Mononuclear cell (primary cell): ENCODE measurements around the gene TUB. TPM values are rescaled to one million over a fixed set of nuclear protein-coding genes. Genes with fewer than 3 reads are reported as not detected.

Source experiments
- H3K27me3 ChIP-seq: 2 replicates; pipeline ENCODE4 v1.6.0; 2011; ENCODE audit warnings: low read length, control low read depth; ENCODE audit not compliant: insufficient read depth
- H3K4me1 ChIP-seq: 2 replicates; pipeline ENCODE4 v1.5.1; 2011; ENCODE audit warnings: mild to moderate bottlenecking, low read length, control low read depth; ENCODE audit not compliant: insufficient read depth
- H3K4me3 ChIP-seq: 2 replicates; pipeline ENCODE4 v1.5.1; 2011; ENCODE audit warnings: mild to moderate bottlenecking, low read length, moderate library complexity
- H3K9me3 ChIP-seq: 2 replicates; pipeline ENCODE4 v1.5.1; 2011; ENCODE audit warnings: low read depth, mild to moderate bottlenecking, control low read depth, low read length
- total RNA-seq: library from RNA; depleted of rRNA; stranded (reverse); fragments of >200 nt; gene quantifications from one replicate; pipeline ENCODE4 v1.2.3, GENCODE V29; 2012

TUB gene, protein sequence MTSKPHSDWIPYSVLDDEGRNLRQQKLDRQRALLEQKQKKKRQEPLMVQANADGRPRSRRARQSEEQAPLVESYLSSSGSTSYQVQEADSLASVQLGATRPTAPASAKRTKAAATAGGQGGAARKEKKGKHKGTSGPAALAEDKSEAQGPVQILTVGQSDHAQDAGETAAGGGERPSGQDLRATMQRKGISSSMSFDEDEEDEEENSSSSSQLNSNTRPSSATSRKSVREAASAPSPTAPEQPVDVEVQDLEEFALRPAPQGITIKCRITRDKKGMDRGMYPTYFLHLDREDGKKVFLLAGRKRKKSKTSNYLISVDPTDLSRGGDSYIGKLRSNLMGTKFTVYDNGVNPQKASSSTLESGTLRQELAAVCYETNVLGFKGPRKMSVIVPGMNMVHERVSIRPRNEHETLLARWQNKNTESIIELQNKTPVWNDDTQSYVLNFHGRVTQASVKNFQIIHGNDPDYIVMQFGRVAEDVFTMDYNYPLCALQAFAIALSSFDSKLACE
- under 0.01 TPM for total RNA-seq

DNA sequence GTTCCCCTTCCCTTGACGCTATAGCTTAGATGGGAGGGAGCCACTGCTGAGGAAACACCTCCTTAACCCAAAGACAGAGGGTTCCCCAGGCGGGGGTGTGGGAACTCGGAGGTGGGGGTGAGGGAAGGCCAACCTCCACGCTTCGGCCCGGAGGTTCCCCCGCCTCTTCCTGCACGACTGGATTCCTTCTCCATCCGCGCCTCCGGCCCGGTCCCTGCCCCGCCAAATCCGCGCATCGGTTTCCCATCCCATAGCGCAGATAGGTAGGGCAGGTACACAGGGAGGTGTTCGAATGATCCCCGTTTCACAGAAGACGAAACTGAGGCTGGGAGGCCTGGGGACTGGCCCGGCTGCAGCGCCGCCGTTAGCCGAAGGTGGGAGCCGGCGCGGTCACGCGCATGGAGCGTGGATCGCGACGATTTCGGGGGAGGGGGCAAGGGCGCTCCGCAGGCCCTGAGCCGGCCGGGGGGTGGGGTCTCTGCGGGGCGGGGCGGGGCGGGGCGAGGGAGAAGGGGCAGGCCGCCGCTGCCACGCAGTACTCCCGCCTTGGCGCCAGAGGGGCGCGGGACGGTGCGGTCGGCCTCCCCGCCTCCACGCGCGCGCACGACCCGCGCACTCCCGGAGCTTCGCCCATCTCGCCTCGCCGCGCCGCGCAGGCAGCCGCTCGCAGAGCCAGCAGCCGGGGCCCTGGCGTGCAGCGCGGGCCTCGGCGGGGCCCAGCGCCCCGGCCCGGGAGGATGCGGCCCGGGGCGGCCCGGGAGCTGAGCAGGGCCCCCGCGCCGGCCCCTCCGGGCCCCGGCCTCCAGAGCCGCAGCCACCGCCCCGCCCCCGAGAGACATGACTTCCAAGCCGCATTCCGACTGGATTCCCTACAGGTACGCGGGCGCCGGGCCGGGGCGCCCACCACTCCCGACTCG, at the start of gene TUB:
Gene TUB (plus strand): TSS at position 538 of the 917 bp plus-strand sequence. CDS start 300 bp downstream, at position 838.
- Histone ChIP-seq H3K4me3 (no peak within 1 kb of the TSS), H3K27me3 (peaks cover 28% of the 10 kb centered on the region), H3K9me3 (no peaks in the 10 kb centered on the region), H3K4me1 (no peaks in the 10 kb centered on the region)

DNA sequence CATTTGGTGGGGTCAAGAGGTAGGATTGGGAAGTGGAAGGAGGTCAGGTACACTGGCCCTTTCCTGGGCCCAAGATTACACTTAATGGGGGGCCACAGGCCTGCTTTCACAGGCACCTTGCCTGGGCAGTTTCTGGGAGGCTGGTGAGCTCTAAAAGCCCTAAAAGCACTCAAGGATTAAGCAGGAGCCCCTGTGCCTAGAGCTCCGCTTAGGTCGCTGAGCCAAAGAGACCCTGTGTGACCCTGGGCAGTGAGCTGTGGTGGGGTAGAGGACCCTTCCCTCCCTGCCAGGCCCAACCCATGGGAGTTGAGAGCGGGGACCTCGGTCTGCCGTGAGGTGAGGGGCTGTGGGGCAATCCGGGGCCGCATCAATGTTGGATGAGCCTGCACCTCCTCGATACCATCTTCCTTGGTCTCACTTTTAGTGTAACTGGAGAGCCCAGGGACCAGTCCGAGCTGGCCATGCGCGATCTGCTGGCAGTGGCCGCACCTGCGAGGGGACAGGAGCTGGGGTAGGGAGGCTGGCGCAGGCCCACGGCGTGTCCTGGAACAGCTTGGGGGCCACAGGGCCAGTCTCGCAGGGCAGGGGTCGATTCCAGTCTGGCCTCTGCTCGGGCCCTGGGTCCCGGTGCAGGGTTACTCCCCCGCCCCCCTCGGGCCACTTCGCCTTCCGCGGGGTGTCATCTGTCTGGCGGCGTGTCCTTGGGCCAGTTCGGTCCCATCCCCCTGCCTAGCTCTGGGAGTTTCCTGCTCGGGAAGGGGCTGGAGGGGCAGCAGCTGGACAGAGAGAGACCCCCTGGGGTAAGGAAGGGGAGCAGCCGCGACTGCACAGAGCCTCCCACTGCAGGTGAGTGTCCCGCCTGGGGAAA, 49.5 kb upstream of the TUB start:
- peaks cover 2% of the 10 kb centered on the region for H3K27me3 ChIP-seq
- H3K9me3 ChIP-seq = no peaks in the 10 kb centered on the region
- no peak overlapping the region for H3K4me3 ChIP-seq
- H3K4me1 ChIP-seq = peaks cover 6% of the 10 kb centered on the region

DNA sequence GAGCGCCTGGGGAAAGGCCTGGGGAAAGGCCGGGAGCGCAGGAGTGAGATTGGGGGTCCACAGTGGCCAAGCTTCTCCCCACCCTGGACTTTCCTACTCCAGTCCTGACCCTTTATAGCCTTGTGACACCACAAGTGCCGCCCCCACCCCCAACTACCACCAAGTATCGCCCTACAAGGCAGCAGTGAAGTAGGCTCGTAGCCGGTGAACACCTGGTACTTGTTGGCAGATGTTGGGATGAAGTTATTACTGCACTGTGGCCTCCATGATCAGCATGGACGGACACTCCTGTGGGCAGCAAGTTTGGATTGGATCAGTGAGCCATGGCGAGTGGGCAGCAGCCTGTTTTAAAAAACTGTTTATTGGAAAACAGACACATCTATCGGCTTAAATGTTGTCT, 48.9 kb upstream of the TUB start:
- Histone ChIP-seq H3K9me3 (no peaks in the 10 kb centered on the region), H3K4me1 (peaks cover 6% of the 10 kb centered on the region), H3K4me3 (no peak overlapping the region), H3K27me3 (peaks cover 2% of the 10 kb centered on the region)

DNA sequence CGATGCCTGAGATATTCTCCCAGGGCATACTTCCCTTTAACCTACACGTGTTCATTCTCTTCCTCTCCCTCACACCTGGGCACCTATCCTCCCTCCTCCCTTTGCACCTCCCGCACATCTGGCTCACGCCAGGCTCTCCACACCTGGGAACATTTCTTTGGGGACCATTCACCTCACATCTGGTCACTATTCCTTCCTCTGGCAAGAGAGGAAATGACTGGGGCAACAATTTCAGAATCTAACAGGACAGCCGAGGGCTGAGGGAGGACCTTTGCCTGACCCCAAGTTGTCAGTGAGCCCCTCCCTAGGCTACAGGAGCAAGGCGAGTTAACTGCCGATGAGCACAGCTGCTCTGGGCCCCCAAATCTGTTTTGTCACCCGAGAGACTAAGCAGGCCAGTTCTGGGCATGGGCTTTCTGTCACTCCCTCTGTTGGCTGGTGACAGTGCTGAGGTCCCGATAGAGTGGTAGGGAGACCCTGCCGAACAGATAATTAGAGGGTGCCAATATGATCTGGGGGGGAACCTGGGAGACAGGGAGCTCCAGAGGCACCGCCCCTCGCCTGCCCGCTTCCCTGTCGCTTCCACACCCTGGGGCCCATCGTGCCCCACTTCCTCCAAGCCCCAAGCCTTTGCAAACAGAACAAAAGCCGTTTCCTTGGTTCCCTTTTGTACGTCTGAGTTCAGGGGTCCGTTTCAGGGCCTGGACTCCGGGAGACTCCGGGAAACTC, 48.3 kb upstream of the TUB start:
- peaks cover 6% of the 10 kb centered on the region for H3K4me1 ChIP-seq
- H3K4me3 ChIP-seq = no peak overlapping the region
- H3K9me3 ChIP-seq = no peaks in the 10 kb centered on the region
- H3K27me3 ChIP-seq = peaks cover 2% of the 10 kb centered on the region

DNA sequence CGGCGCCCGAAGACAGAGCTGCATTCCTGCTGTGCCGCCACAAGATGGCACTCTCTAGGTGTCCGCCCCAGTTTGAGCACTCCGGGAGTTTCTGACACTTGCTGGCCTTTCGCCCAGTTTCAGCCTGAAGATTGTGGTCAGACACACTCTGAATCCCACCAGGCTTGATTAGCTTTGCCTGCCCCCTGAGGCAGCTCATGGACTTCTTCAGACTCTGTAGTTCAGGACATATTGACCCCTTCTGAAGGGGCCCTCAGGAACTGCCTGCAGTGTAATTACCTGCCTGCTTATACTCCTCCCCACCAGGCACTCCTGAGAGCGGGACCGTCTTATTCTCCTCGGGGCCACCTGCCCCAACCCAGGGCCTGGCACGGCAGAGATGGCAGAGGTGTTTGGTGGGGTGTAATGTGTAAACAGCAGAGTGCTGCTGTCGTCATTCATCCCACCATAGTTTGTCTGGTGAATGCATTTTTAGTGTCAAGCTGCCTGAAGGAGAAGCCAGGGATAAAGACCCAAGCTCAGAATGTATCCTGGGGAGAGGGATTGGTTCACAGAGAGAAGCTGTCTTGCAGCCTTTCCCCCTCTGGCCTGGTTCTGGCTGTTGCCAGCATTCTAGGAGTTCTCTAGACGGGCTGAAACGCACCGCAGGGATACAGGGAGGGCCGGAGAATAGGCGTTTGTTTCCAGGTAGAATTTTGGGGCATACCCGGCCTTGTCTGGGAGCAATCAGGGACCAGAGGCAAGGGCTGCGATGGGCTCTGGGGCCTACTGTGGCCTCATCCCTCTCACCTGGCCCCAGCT, 47.5 kb upstream of the TUB start:
- H3K4me1 ChIP-seq = peaks cover 6% of the 10 kb centered on the region
- peaks cover 2% of the 10 kb centered on the region for H3K27me3 ChIP-seq
- H3K9me3 ChIP-seq = no peaks in the 10 kb centered on the region
- H3K4me3 ChIP-seq = no peak overlapping the region

DNA sequence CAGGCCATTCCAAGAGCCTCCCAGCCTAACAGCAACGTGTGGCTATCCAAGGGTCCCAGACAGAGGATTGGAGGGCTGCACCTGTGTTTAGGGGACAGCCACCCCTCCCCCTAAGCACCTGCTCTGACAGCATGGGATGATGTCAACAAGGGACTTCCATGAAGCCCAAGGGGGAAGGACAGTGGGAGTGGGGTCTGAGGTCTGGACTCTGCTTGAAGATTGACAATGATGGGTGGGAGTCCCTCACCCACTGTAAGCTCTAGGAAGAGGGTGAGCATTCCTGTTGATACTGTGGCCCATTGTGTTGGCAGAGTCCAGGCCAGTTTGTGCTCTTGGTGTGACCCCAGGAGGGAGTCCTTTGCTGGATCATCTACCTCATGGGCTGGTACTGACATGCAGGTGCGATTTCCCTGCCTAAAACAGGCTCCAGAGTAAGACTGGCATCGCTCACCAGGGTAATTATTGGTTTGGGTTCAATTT, 46.9 kb upstream of the TUB start:
- peaks cover 2% of the 10 kb centered on the region for H3K27me3 ChIP-seq
- peaks cover 6% of the 10 kb centered on the region for H3K4me1 ChIP-seq
- H3K9me3 ChIP-seq = no peaks in the 10 kb centered on the region
- no peak overlapping the region for H3K4me3 ChIP-seq

DNA sequence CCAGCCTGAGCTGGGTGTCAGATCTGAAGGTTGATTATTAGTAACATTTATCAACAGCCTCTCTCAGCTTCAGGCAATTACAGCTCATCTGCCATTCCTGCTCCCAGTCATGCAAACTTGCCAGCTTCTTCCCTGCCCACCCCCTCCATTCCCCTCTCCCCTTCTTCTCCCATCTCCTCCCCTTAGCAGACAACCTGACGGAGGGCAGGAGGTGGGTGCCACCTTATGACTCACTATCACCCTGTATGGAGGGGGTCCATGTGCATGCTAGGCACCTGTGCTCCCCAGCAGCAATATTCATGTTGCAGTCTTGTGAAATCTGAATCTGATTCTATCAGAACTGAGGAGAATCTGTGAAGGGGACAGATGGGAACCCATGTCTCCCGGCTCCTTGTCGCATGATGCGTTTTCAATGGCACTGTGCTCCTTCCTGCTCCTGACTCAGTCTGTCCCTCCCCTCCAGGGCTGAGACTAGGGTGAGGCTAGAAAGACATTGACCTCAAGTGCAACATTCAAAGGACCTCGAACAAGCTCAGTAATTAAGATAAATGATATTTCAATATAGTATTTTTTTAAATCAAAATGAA, 46.3 kb upstream of the TUB start:
- H3K4me3 ChIP-seq = no peak overlapping the region
- peaks cover 6% of the 10 kb centered on the region for H3K4me1 ChIP-seq
- H3K27me3 ChIP-seq = peaks cover 2% of the 10 kb centered on the region
- no peaks in the 10 kb centered on the region for H3K9me3 ChIP-seq

DNA sequence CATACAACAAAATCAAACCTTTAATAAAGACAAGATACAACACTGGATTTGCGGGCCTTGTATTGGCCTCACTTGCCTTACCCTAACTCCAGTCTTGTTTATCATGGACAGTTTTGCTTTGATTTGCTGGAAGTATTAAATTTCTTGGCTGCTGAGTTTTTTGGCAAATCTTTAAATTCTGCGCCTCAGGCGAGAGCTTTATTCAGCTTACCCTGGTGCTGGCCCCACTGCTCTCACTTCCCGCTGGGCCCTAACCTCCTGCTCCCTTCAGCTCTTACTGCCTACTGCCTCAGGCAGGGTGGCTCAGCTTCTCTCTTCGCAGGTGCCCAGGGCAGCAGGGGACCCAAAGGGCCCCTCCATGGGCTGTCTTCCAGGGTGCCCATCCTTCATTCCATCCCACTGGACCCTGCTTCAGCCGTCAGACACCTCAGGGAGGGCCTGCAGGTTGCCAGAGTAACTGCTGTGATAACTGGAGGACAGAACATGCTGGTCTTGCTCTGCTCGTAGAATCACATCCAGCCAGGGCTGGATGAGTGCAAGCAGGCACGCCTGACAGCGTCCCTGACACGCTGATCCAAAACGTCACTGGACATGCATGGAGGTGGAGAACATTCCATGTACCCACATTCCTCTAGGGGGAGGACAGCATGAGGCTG, 45.7 kb upstream of the TUB start:
- Histone ChIP-seq H3K4me3 (no peak overlapping the region), H3K9me3 (no peaks in the 10 kb centered on the region), H3K4me1 (peaks cover 6% of the 10 kb centered on the region), H3K27me3 (peaks cover 2% of the 10 kb centered on the region)

DNA sequence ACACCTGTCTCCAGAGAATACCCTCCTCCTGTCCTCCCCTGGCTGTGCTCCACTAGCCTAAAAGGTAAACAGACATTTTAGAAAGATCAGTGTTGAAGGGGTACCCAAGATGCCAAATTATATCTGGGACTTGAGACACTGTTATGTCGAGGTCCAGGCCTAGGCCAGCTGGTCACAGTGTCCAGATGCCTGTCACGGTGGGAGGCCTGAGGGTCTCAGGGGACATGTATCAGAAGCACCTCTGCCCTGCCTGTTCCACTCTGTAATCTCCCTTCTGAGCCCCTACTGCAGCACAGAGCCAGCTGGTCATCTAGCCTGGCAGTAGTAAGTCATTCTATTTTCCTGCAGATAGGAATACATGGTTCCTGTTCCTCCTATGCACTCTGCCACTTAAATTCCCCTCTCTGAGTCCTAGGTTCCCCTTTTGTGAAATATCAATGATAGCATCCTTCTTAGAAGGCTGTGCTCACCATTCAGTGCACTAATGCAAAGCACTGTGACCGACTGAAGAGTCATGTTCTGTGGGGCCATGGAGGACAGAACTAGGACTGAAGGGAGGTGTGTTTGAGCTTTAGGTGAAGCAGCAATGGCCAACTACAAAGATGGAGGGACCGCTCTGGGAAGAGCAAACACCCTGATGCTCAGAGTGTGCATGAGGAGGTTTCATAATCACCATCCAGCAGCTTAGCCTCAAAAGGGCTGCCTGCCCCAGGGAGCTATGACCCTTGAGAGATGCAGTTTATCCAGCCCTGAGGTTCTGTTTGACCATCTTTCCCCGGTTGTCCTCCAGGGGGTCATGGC, 44.8 kb upstream of the TUB start:
- H3K27me3 ChIP-seq = no peaks in the 10 kb centered on the region
- H3K4me3 ChIP-seq = no peak overlapping the region
- peaks cover 6% of the 10 kb centered on the region for H3K4me1 ChIP-seq
- H3K9me3 ChIP-seq = no peaks in the 10 kb centered on the region

DNA sequence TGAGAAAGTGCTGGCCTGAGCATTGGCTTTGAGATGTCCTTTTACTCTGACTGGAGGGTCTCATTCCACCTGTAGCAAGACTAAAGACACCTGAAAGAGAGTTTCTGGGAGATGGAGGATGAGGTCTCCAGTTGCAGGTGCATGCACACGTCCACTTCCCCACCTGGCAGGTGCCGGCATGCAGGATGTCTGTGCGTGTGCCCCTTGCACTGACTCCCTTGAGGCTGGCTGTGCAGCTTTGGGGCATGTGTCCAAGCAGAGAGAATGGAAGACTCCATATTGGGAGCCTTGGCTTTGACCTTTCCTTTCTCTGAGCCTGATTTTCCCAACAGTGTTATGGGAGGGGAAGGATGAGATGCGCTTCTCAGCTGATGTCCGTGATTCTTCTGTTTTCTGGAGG, 44.0 kb upstream of the TUB start:
- Histone ChIP-seq H3K9me3 (no peaks in the 10 kb centered on the region), H3K4me3 (no peak overlapping the region), H3K4me1 (peaks cover 6% of the 10 kb centered on the region), H3K27me3 (no peaks in the 10 kb centered on the region)

DNA sequence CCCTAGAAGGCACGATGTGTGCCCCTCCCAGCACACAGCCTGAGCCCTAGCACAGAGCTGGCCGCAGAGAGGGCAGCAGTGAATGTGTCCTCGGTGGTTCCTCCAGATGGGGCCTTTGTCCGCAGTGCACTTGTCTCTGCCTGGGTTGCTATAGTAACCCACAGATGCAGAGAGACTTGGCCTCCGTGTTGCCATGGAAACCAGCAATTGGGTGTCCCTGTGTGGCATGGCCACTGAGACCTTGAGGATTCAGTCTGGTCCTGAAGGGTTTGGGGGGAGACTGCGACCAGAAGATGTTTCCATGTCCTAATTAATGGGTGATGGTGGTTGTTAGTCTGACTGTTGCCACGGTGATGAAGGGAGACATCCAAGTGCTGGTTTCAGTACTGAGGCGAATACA, 42.6 kb upstream of the TUB start:
- H3K27me3 ChIP-seq = no peaks in the 10 kb centered on the region
- H3K9me3 ChIP-seq = no peaks in the 10 kb centered on the region
- no peak overlapping the region for H3K4me3 ChIP-seq
- H3K4me1 ChIP-seq = peaks cover under 1% of the 10 kb centered on the region
